ENCODE results near the gene CALCOCO1.

Gene CALCOCO1

GRCh38 chr12:53768976-53769375 lies 41.7 kb upstream of the CALCOCO1 start:
- H3K23ac ChIP-seq (ENCODE audit: low read length in 2 of 2) = no peak overlapping the region
- H2BK120ac ChIP-seq (ENCODE audit: low read depth, low read length) = no peak overlapping the region
- no peak overlapping the region for H2BK12ac ChIP-seq (ENCODE audit: low read length in 2 of 2)
- no peak overlapping the region for H2AK5ac ChIP-seq (ENCODE audit: low read length, severe bottlenecking)
- 100% methylated on average over 1 of the region's 5 CpGs for WGBS
- H3K14ac ChIP-seq (ENCODE audit: low read length in 2 of 2) = no peak overlapping the region
- no peak for DNase-seq
- H2BK15ac ChIP-seq (ENCODE audit: low read depth, poor library complexity, severe bottlenecking) = no peak overlapping the region
- H3K4me2 ChIP-seq (ENCODE audit: low read length, poor library complexity, severe bottlenecking) = no peak overlapping the region
- no peak overlapping the region for H3K4ac ChIP-seq (ENCODE audit: low read depth in 1 of 2, low read length in 2 of 2)
- H3K4me3 ChIP-seq (ENCODE audit: insufficient read depth in 1 of 2, low read depth in 1 of 2, low read length in 2 of 2) = no peak overlapping the region
- H3K79me1 ChIP-seq (replicated peaks; ENCODE audit: low read length, poor library complexity, severe bottlenecking) = no peaks in the 10 kb centered on the region
- H3K18ac ChIP-seq (ENCODE audit: low read depth in 1 of 2, low read length in 2 of 2) = no peak overlapping the region
- no peak overlapping the region for H2AFZ ChIP-seq (ENCODE audit: low read depth, low read length)
- H4K91ac ChIP-seq (ENCODE audit: low read length) = no peak overlapping the region
- H3K9me3 ChIP-seq (ENCODE audit: control insufficient read depth, low read length) = no peaks in the 10 kb centered on the region
- no peak overlapping the region for H2BK5ac ChIP-seq (ENCODE audit: low read depth, low read length, poor library complexity, severe bottlenecking)
- peak overlapping the region; percentile 7 for H3K9ac ChIP-seq (ENCODE audit: low read length)
- no peaks in the 10 kb centered on the region for H3K36me3 ChIP-seq (ENCODE audit: control insufficient read depth in 1 of 2, insufficient read depth in 2 of 2, low read depth in 1 of 2, low read length in 2 of 2)
- H3K27me3 ChIP-seq (ENCODE audit: control insufficient read depth in 1 of 2, insufficient read depth in 1 of 2, low read length in 2 of 2) = peaks cover 14 to 17% of the 10 kb centered on the region in 2 experiments
- H4K8ac ChIP-seq (ENCODE audit: low read length) = no peak overlapping the region
- peaks cover 2% of the 10 kb centered on the region for H3K4me1 ChIP-seq (ENCODE audit: control insufficient read depth, insufficient read depth, low read depth, low read length)
- H3K27ac ChIP-seq (ENCODE audit: low read length, poor library complexity, severe bottlenecking) = no peak overlapping the region

DNA sequence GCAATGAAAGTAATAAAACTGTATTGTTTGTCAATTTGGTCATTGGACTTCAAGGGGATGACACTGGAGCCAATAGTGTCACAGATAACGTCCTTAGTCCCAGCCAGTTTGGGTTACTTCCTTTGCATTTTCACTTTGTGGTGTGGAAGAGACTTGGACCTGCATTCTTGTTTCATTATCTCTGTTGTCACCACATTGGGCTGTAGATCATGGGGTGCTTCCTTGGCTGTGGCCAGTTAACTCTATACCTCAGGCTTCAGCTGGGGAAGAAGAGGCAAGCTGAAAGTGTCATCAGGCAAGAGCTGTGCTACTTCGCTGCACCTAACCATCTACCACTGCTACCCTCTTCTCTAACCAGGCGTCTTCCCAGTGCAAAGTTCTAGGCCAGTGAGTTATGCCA lies 39.6 kb upstream of the CALCOCO1 start:
- Histone ChIP-seq H2AK5ac (ENCODE audit: low read length, severe bottlenecking) (no peak overlapping the region), H3K27ac (ENCODE audit: low read length, poor library complexity, severe bottlenecking) (no peak overlapping the region), H3K4me1 (ENCODE audit: control insufficient read depth, insufficient read depth, low read depth, low read length) (peaks cover 2% of the 10 kb centered on the region), H3K18ac (ENCODE audit: low read depth in 1 of 2, low read length in 2 of 2) (no peak overlapping the region), H3K4me3 (ENCODE audit: insufficient read depth in 1 of 2, low read depth in 1 of 2, low read length in 2 of 2) (no peak overlapping the region), H3K23ac (ENCODE audit: low read length in 2 of 2) (no peak overlapping the region), H3K4ac (ENCODE audit: low read depth in 1 of 2, low read length in 2 of 2) (no peak overlapping the region), H3K14ac (ENCODE audit: low read length in 2 of 2) (no peak overlapping the region), H2BK12ac (ENCODE audit: low read length in 2 of 2) (no peak overlapping the region), H3K9me3 (ENCODE audit: control insufficient read depth, low read length) (no peaks in the 10 kb centered on the region), H3K4me2 (ENCODE audit: low read length, poor library complexity, severe bottlenecking) (no peak overlapping the region), H4K8ac (ENCODE audit: low read length) (no peak overlapping the region), H3K36me3 (ENCODE audit: control insufficient read depth in 1 of 2, insufficient read depth in 2 of 2, low read depth in 1 of 2, low read length in 2 of 2) (no peaks in the 10 kb centered on the region), H2BK5ac (ENCODE audit: low read depth, low read length, poor library complexity, severe bottlenecking) (no peak overlapping the region), H2AFZ (ENCODE audit: low read depth, low read length) (no peak overlapping the region), H3K27me3 (ENCODE audit: control insufficient read depth in 1 of 2, insufficient read depth in 1 of 2, low read length in 2 of 2) (peaks cover 34 to 35% of the 10 kb centered on the region in 2 experiments), H2BK120ac (ENCODE audit: low read depth, low read length) (no peak overlapping the region), H4K91ac (ENCODE audit: low read length) (no peak overlapping the region), H3K79me1 (replicated peaks; ENCODE audit: low read length, poor library complexity, severe bottlenecking) (no peaks in the 10 kb centered on the region), H3K9ac (ENCODE audit: low read length) (no peak overlapping the region), H2BK15ac (ENCODE audit: low read depth, poor library complexity, severe bottlenecking) (no peak overlapping the region)
- 60% methylated on average over 3 of the region's 3 CpGs for WGBS
- peak; percentile 28 for DNase-seq

GRCh38 chr12:53765891-53766290 lies 38.6 kb upstream of the CALCOCO1 start:
- Histone ChIP-seq H3K9me3 (ENCODE audit: control insufficient read depth, low read length) (no peaks in the 10 kb centered on the region), H3K79me1 (replicated peaks; ENCODE audit: low read length, poor library complexity, severe bottlenecking) (no peaks in the 10 kb centered on the region), H2BK12ac (ENCODE audit: low read length in 2 of 2) (no peak overlapping the region), H3K4me3 (ENCODE audit: insufficient read depth in 1 of 2, low read depth in 1 of 2, low read length in 2 of 2) (no peak overlapping the region), H3K4me2 (ENCODE audit: low read length, poor library complexity, severe bottlenecking) (no peak overlapping the region), H3K14ac (ENCODE audit: low read length in 2 of 2) (no peak overlapping the region), H3K23ac (ENCODE audit: low read length in 2 of 2) (no peak overlapping the region), H2BK5ac (ENCODE audit: low read depth, low read length, poor library complexity, severe bottlenecking) (no peak overlapping the region), H3K27ac (ENCODE audit: low read length, poor library complexity, severe bottlenecking) (no peak overlapping the region), H2BK120ac (ENCODE audit: low read depth, low read length) (no peak overlapping the region), H4K91ac (ENCODE audit: low read length) (no peak overlapping the region), H2AFZ (ENCODE audit: low read depth, low read length) (no peak overlapping the region), H4K8ac (ENCODE audit: low read length) (no peak overlapping the region), H2AK5ac (ENCODE audit: low read length, severe bottlenecking) (no peak overlapping the region), H3K18ac (ENCODE audit: low read depth in 1 of 2, low read length in 2 of 2) (no peak overlapping the region), H3K36me3 (ENCODE audit: control insufficient read depth in 1 of 2, insufficient read depth in 2 of 2, low read depth in 1 of 2, low read length in 2 of 2) (no peaks in the 10 kb centered on the region), H3K4ac (ENCODE audit: low read depth in 1 of 2, low read length in 2 of 2) (no peak overlapping the region), H2BK15ac (ENCODE audit: low read depth, poor library complexity, severe bottlenecking) (no peak overlapping the region), H3K27me3 (ENCODE audit: control insufficient read depth in 1 of 2, insufficient read depth in 1 of 2, low read length in 2 of 2) (peaks cover 43 to 44% of the 10 kb centered on the region in 2 experiments), H3K4me1 (ENCODE audit: control insufficient read depth, insufficient read depth, low read depth, low read length) (peaks cover 2% of the 10 kb centered on the region), H3K9ac (ENCODE audit: low read length) (no peak overlapping the region)
- 72% methylated on average over 2 of the region's 2 CpGs for WGBS
- DNase-seq = no peak

DNA sequence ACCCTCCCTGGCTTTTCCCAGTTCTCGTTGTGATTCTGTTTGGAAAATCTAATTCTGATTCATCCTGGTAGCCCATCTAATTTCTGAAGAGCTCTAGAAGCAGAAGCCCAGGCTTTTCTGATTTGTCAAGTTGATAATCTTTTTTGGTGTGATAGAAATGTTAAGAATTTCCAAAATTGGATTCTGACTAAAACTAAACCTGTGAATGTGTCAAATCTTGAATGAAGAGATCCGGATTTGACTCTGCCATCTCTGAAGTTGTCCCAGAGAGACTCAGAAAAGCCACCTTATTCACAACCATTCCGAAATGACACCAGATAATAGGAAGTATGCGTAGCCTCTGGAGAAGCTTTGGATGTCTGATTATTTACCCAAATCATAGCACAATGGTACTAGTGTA lies 37.4 kb upstream of the CALCOCO1 start:
- no peak for DNase-seq
- Histone ChIP-seq H3K18ac (ENCODE audit: low read depth in 1 of 2, low read length in 2 of 2) (no peak overlapping the region), H3K4me2 (ENCODE audit: low read length, poor library complexity, severe bottlenecking) (no peak overlapping the region), H2BK12ac (ENCODE audit: low read length in 2 of 2) (no peak overlapping the region), H4K8ac (ENCODE audit: low read length) (no peak overlapping the region), H3K9me3 (ENCODE audit: control insufficient read depth, low read length) (no peaks in the 10 kb centered on the region), H3K27ac (ENCODE audit: low read length, poor library complexity, severe bottlenecking) (no peak overlapping the region), H3K4me1 (ENCODE audit: control insufficient read depth, insufficient read depth, low read depth, low read length) (no peaks in the 10 kb centered on the region), H3K79me1 (replicated peaks; ENCODE audit: low read length, poor library complexity, severe bottlenecking) (no peaks in the 10 kb centered on the region), H4K91ac (ENCODE audit: low read length) (no peak overlapping the region), H2AK5ac (ENCODE audit: low read length, severe bottlenecking) (no peak overlapping the region), H3K36me3 (ENCODE audit: control insufficient read depth in 1 of 2, insufficient read depth in 2 of 2, low read depth in 1 of 2, low read length in 2 of 2) (no peaks in the 10 kb centered on the region), H3K9ac (ENCODE audit: low read length) (no peak overlapping the region), H2BK15ac (ENCODE audit: low read depth, poor library complexity, severe bottlenecking) (no peak overlapping the region), H3K27me3 (ENCODE audit: control insufficient read depth in 1 of 2, insufficient read depth in 1 of 2, low read length in 2 of 2) (peaks cover 52 to 55% of the 10 kb centered on the region in 2 experiments), H2AFZ (ENCODE audit: low read depth, low read length) (no peak overlapping the region), H2BK120ac (ENCODE audit: low read depth, low read length) (no peak overlapping the region), H3K14ac (ENCODE audit: low read length in 2 of 2) (no peak overlapping the region), H2BK5ac (ENCODE audit: low read depth, low read length, poor library complexity, severe bottlenecking) (no peak overlapping the region), H3K4me3 (ENCODE audit: insufficient read depth in 1 of 2, low read depth in 1 of 2, low read length in 2 of 2) (no peak overlapping the region), H3K23ac (ENCODE audit: low read length in 2 of 2) (no peak overlapping the region), H3K4ac (ENCODE audit: low read depth in 1 of 2, low read length in 2 of 2) (no peak overlapping the region)
- 87% methylated on average over 4 of the region's 4 CpGs for WGBS

All from mesenchymal stem cell (in vitro differentiated cells and primary cell).